Stimulated activated CD8-positive, alpha-beta memory T cell treated with anti-CD3 and anti-CD28 coated beads, Interleukin-4, amount 100 ng/mL, for 24 hours (primary cell): ENCODE measurements around the gene DDX28.
"Not testable (repeated sequence)": the region's sequence is repeated elsewhere in the genome, so short reads cannot be mapped to it uniquely, and the experiment has no call there.

Experiments
- DNase-seq: peaks from one replicate; pipeline ENCODE4 v3.0.0-alpha.2; 2020; ENCODE audit warnings: low read depth

DDX28 gene

GRCh38 chr16:68037841-68038597 lies 15.0 kb upstream of the DDX28 start:
- no peak for DNase-seq

GRCh38 chr16:68035227-68035626 lies 12.2 kb upstream of the DDX28 start:
- no peak for DNase-seq

GRCh38 chr16:68033101-68033500 lies 10.1 kb upstream of the DDX28 start:
- no peak for DNase-seq

DNA sequence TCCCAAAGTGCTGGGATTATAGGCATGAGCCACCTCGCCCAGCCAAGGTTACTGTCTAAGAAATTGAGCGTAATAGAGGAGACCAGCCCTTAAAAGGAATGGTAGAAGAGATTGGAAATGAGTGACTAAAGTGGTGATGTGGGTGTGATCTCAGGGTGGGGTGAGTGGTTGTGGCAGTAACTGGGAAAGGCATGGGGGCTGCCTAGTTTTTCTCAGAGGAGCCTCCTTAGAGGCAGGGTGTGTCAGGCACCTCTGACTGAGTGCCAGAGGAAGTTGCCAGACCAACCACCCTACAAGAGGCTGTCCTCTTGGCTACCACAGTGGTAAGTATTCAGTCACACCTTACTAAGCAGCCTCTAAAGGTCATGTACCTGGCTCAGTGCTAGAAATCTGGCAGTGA lies 8.9 kb upstream of the DDX28 start:
- no peak for DNase-seq

GRCh38 chr16:68030108-68030507 lies 7.1 kb upstream of the DDX28 start:
- not testable (repeated sequence) for DNase-seq

GRCh38 chr16:68028996-68029395 lies 6.0 kb upstream of the DDX28 start:
- DNase-seq, result no peak

DNA sequence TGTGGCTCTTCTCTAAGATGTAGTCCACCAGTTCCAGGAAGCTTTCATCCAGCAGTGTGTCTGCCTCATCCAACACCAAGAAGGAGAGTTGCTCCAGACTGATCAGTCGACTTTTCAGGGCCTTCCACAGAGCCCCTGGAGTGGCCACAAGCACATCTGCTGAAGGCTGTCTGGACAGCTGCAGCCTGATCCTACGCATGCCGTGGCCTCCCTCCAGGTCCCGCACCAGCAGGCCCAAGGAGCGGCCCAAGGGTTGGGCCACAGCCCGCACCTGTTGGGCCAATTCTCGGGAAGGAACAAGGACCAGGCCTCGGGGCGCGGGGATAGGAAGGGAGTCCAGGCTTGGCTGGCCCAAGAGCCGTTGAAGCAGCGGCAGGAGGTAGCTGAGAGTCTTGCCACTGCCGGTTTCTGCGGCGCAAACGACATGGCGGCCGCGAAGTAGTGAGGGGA lies 729 bp downstream of the DDX28 start:
- no peak for DNase-seq

DNA sequence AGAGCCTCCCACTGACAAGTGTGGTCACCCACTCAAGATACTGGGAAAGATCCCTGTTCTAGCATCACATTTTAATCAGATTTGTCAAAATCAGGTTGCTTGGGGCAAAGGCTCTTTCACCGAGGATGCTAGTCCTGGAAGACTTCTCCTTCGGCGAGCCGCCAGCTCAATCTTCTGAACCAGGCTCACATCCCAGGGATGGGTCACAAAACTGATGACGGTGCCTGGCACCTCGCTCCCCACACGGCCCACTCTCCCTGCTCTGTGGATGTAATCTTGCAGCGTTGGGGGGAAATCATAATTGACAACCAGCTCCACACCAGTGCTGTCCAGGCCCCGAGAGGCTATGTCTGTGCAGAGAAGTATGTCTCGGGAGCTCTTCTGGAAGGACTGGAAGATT lies 1.5 kb downstream of the DDX28 start:
- DNase-seq, result no peak

DNA sequence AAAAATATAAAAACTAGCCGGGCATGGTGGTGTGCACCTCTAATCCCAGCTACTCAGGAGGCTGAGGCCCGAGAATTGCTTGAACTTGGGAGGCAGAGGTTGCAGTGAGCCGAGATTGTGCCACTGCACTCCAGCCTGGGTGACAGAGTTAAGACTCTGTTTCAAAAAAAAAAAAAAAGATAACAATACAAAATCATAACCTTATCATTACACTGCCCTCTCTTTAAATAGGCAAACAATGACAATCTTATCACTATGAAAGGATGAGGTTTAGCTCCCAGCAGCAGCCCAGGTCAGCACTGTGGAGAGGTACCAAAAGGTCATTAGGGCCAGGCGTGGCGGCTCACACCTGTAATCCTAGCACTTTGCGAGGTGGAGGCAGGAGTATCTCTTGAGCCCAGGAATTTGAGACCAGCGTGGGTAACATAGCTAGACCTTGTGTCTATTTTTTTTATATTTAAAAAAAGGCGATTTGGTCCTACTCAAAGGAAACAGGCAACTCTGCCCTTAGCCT lies 3.8 kb downstream of the DDX28 start:
- no peak for DNase-seq

GRCh38 chr16:68015681-68016080 lies 7.4 kb downstream of the DDX28 start, which contains the start of gene DPEP2NB:
Gene DPEP2NB, minus strand, starts transcription at chr16:68015911. Its CDS starts 141 bp downstream, at chr16:68015770.
- no peak for DNase-seq

- DNase-seq, result no peak
Observed at GRCh38 chr16:68013440-68013839, 9.6 kb downstream of the DDX28 start.

DNA sequence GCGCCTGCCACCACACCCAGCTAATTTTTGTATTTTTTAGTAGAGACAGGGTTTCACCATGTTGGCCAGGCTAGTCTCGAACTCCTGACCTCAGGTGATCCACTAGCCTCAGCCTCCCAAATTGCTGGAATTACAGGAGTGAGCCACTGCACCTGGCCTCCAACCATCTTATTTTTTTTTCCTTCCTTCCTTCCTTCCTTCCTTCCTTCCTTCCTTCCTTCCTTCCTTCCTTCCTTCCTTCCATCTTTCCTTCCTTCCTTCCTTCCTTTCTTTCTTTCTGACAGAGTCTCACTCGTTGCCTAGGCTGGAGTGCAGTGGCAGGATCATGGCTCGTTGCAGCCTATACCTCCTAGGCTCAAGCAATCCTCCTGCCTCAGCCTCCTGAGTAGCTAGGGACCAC lies 13.2 kb downstream of the DDX28 start:
- DNase-seq, result not testable (repeated sequence)

DNA sequence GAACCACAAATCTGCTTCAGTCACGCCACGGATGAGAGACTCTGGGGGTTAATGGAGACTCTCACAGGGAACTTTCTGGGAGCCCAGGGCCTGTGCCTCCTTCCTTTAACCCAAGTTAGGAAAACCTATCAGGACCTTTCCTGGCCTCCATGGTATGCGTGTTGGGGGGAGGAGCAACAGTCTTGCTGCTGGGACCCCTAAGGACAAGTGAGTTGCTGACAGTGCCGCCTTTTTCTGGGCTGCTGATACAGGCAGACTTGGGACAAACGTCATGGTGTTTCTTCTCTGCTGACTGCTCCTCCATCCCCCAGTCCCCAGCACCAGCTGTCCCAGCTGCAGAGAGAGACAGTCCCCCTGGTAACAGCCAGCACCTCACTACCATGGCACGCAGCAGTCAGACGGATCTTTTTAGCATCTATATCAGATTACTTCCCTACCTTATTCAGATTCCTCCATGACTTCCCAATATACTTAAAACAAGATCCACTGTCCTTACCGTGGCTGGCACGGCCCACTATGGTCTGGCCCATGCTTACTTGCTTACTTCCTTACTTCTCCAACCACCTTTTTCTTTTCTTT lies 13.8 kb downstream of the DDX28 start:
- no peak for DNase-seq

DNA sequence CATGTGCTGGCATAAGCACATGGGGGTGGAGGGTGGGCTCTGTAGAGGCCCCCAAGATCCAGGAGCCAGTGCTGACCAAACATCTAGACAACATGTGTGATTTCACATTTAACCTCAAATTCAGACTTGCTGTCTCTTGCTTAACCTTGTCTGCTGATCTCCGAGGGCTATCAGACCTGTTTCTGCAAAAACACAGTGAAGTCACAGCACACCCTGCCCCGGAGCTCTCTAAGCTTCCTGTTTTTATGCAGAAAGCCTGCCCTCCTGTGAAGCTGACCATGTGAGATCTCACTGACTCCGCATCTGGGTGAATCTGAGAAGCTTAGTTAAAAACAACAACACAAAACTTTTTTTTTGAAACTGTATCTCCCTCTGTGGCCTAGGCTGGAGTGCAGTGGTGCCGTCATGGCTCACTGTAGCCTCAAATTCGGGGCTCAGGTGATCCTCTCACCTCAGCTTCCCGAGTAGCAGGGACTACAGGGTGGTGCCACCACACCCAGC lies 17.2 kb downstream of the DDX28 start:
- no peak for DNase-seq

GRCh38 chr16:68005211-68005610 lies 17.8 kb downstream of the DDX28 start:
- no peak for DNase-seq

DNA sequence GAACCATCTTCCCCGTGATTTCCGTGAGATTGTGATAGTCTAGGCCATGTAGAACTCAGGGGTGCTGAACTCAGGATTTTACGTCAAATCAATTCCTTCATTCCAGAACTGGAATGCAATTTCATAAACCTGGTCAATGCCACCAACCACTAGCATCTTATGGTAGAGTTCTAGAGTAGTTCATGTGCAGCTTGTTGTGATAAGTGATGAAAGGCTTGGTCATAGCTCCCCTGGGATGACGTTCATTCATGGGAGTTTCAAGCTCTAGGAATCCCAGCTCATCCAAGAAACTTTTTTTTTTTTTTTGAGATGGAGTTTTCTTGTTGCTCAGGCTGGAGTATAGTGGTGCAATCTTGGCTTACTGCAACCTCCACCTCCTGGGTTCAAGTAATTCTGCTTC lies 20.0 kb downstream of the DDX28 start:
- DNase-seq, result no peak

DNA sequence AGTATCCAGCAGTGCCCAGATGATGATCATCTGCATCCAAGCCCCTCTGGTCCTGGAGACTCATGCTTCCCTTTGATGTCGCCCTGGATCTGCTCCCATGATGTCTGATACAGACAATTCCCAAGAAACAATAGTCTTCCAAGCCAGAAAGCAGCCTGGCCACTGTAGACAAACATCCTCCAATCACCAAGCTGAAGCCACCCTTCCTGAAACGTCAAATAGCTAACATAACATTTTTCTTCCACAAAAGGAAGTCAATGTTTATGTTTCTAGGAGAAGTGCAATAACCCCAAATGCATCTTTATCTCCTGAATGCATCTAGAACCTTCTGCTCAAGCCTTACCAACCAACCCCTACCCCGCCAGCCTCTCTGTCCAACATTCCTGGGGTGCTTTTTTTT lies 22.6 kb downstream of the DDX28 start:
- no peak for DNase-seq

DNA sequence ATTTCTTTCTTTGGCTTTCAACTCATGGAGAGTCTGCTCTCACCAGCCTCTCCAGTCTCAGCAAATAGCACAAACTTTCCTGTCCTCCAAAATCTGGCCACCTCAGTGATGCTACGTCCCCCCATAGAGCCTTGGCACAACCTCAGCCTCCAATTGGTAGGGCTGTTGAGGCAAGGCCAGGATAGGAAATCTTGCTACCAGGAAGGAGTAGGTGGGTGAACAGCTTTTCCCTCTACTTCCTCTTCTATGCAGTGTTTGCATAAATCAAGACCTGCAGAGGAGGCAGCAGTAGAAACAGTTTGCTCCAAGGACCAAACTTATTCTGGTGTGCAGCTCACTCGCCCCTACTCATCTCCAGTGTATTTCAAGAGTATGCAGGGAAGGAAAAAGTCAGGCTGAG lies 23.0 kb downstream of the DDX28 start:
- no peak for DNase-seq

GRCh38 chr16:67998779-67999688 lies 24.0 kb downstream of the DDX28 start, which contains the start of gene DPEP2:
Gene DPEP2, minus strand, starts transcription at chr16:67999484. Its CDS starts 6,272 bp downstream, at chr16:67993212.
- not testable (repeated sequence) for DNase-seq

- DNase-seq, result not testable (repeated sequence)
Observed at GRCh38 chr16:67998231-67998778, 24.7 kb downstream of the DDX28 start.

GRCh38 chr16:67996666-67997065 lies 26.4 kb downstream of the DDX28 start:
- no peak for DNase-seq

GRCh38 chr16:67995423-67995822 lies 27.6 kb downstream of the DDX28 start:
- DNase-seq, result no peak
